ENCODE data around the gene PATE3.

DNA sequence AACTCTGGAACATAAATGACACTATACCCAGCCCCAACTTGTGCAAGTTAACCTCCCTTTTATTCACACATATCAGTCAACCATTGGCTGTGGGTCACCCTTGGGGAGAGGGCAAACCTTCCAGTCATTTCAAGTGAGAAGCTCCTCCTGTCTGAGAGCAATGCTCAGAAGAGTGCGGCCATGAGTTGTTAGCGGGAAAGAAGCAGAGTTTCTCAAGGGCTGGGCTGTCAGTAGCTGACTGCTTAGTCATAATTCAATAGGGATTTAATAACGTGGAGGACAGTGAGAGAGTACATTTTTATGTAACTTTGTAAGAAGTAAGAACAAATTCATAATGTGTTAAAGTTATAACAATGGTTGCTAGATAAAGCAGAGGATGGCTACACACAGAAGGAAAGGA, 14.4 kb upstream of the PATE3 start:
- TF ChIP-seq ZNF274 (IDR thresholded peaks at IDR 0.05; ENCODE audit: low read depth, low read length) (no peak), SUZ12 (IDR thresholded peaks at IDR 0.05; ENCODE audit: extremely low read depth, insufficient read depth, insufficient read length) (no peak)
